Stimulated activated CD4-positive, alpha-beta T cell treated with anti-CD3 and anti-CD28 coated beads, Interleukin-12 subunit alpha, Interleukin-12 subunit beta, amount 100 ng/mL, for 4 hours (primary cell): ENCODE data around the gene TCP11L2.
"Not testable (repeated sequence)": the region's sequence is repeated elsewhere in the genome, so short reads cannot be mapped to it uniquely, and the experiment has no call there.

ENCODE experiments used
- DNase-seq: peaks from one replicate; pipeline ENCODE4 v3.0.0-alpha.2; 2020

TCP11L2 gene

DNA sequence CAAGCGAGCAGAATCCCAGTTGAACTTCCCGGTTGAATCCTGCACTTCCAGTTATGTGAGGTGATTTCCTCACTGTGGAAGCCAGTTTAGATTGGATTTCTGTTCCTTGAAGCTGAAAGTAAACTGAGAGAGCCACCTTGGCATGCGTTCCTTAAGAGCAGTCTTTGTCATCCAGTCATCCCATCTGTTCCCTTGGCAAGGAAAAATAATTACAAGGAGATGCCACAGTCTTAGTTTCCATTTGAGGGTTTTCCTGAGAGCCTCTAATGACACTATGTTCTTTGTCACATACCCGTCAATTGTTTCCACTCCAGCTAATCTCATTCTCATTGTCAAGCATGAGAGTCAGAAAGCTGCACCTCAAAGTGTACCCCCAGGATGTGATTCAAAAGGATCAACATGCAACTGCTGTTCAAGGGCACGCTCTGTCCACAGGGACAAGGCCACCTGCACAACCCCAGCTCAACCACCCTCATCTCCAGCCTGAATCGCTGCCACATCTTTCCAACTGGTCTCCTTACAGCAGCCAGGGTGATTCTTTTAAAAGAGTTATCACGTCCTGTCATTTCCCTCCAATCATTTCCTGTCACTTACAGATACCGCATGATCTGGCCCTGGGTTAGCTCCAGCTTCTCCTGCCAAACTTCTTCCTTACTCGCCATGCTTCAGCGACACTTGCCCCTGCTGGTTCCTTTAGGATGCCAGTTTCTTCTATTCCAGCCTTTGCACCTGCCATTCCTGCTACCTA lies 18.0 kb upstream of the TCP11L2 start:
- DNase-seq = no peak

DNA sequence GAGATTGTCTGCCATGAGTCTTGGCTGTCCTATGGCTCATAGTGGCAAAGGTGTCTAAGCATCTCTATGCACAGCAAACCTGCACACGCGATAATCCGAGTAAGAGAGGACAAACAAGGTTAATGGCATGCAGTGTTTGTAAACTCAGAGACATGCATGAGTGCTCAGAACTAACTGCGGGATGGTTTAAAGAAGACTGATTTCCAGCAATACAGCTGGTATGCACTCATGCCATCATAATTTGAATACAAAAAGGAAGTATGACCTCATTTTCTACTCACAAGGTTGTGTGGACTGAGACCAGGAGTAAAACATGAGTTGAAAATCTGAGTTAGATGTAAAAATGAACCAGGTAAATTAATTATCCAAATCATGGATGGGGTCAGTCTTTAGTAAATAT lies 16.6 kb upstream of the TCP11L2 start:
- no peak for DNase-seq

DNA sequence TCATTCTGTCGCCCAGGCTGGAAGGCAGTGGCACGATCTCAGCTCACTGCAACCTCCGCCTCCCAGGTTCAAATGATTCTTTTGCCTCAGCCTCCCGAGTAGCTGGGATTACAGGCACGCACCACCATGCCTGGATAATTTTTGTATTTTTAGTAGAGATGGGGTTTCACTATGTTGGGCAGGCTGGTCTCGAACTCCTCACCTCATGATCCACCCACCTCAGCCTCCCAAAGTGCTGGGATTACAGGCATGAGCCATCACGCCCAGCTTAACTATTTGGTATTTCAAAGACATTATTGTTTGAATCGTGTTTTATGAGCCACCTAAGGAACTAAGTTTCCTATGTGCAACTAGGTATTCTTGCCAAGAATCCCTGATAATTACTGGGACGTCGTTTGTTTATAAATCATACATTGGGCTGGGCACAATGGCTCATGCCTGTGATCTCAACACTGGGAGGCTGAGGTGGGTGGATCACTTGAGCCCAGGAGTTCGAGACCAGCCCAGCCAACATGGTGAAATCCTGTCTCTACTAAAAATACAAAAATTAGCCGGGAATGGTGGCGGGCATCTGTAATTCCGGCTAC lies 15.9 kb upstream of the TCP11L2 start:
- not testable (repeated sequence) for DNase-seq

DNA sequence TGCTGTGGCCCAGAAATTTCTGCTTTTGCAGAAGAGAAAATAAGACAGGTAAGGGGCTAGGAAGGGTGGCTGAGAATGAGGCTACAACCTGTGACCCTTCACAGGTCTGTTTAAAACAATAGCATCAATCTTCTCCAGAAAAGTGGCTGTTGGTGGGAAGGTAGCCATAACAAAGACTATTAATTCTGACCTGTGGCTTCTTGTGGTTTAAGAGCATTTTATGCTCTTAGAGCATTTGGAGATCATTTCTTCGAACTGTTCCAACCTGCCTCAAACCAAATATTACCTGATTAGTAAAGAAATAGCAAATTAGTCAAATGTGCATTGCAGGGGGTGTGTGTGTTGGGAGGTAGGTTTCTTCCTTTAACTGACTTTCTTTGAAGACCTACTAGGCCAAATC lies 15.2 kb upstream of the TCP11L2 start:
- DNase-seq = no peak

- DNase-seq = no peak
These were observed 14.4 kb upstream of the TCP11L2 start for GRCh38 chr12:106288101-106288493.

- no peak for DNase-seq
These were observed 13.9 kb upstream of the TCP11L2 start for GRCh38 chr12:106288494-106289195.

GRCh38 chr12:106289196-106289681 lies 13.3 kb upstream of the TCP11L2 start:
- no peak for DNase-seq

- DNase-seq = no peak
These were observed 11.9 kb upstream of the TCP11L2 start for GRCh38 chr12:106290666-106291065.

DNA sequence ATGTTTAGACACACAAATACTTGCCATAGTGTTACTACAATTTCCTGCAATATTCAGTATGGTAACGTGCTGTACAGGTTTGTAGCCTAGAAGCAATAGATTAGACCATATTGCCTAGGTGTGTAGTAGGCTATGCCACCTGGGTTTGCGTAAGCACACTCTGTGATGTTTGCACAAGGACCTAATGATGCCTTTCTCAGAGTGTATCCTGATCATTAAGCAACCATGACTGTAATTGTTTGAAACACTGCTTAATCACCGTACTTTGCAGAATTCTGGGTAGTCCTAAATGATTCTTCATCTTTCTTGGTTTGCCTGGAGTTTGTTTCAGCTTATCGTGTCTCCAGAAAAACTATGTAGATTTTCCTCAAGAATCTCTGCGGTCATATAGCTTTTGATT lies 11.2 kb upstream of the TCP11L2 start:
- DNase-seq = no peak

- no peak for DNase-seq
These were observed 10.2 kb upstream of the TCP11L2 start for GRCh38 chr12:106292339-106292738.

- DNase-seq = no peak
These were observed 6.2 kb upstream of the TCP11L2 start for GRCh38 chr12:106296179-106296877.

GRCh38 chr12:106297075-106297474 lies 5.5 kb upstream of the TCP11L2 start:
- DNase-seq = no peak

DNA sequence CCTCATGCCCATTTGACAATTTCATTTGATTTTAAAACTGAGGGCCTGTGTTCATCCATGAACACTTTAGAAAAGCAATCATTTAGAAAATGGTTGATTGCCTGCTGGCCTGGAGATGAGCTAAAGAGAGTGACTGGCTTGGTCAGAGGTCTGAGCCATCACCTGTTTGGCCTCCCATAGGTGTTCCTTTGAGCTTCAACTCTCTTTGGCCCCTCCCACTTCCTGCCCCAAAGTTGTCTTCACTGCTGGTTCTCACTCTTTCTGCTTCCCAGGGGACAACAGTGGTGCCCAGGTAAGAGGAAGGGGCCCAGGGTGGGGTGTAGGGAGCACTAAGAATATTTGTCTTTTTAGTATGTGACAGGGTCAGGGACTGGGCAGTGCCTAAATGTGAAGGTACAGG lies 4.9 kb upstream of the TCP11L2 start:
- DNase-seq = no peak

- DNase-seq = no peak
These were observed 3.2 kb upstream of the TCP11L2 start for GRCh38 chr12:106299202-106299774.

GRCh38 chr12:106300761-106301160 lies 1.8 kb upstream of the TCP11L2 start:
- DNase-seq = no peak

GRCh38 chr12:106301241-106301610 lies 1.3 kb upstream of the TCP11L2 start:
- no peak for DNase-seq

DNA sequence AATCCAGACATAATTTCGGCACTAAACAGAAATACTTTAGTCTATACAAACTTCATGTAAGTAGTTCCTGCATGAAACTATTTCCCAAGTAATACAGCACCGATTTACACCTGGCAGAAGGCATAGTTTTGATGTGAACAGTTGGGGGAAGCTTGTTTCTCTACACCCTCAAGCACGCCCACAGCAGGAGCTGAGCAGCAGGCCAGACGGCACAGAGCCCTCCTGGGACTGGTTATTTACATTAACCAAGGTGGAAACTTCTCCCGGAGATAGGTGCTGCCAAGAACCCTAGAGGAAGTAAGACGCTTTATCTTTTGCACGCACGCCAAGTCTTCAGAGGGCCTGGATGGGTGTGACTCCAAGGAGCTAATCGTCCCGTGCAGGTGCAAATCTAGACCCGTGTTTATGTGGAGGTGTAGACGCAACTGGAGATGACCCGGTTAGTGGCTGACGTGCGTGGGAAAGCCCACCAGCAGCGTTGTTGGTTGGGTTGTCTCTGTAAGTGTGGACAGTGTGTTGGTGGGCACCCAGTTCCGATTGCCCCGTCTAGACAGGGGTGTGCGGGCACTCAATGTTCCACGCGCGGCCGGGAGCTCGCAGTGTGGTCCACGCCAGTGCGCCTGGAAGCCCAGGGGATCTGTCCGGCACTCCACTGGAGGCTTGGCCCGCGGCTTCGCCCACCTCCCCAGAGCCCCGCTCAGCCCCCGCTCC lies 767 bp upstream of the TCP11L2 start:
- DNase-seq = peak; percentile 32

DNA sequence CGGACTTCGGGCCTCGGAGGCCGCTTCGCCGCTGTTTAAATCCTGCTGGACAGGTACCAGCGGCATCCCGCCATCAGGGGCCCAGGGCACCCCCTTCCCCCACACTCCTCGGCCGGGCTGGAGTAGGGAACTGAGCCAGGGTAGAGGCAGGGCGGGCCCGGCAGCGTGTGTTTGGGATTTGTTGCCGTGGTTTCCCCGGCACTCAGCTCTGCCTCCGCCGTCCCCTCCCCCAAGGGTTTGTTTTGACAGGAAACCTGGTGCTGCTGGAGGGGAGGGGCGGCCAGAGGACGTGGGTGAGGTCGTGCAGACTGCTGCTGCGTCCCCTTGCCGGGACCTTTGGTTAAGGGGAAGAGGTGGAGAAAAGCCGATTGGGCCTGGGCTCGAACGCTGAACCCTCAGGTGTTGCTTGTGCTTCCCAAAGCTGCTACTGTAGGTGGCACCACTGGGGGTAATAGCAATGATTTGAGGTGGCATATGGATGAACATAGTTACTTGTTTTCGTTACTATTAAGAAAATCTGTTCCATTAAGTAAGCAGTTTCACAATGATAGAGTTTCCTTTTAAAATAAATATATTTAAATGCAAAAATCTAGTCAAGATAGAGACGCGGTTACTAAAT lies 778 bp downstream of the TCP11L2 start:
- DNase-seq = peak; percentile 60

DNA sequence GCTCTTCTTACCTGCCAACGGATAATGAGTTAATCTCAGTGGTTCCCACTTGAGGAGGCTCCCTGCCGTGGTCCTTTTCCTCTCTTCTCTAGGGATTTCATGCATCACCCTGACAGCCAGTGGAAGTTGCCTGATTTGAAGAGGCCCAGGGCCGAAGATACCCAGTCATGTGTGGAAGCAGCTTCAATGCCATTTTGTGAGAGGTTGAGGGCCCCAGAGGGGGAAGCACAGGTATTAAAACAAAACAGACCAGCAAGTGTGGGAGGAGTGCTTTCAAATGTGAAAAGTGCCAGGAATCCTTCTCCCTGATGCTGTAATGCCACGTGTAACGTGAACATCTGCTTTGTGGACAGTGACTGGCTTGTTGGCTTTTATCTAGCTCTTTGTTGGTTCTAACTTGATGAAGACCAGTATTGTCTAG lies 1.5 kb downstream of the TCP11L2 start:
- no peak for DNase-seq

DNA sequence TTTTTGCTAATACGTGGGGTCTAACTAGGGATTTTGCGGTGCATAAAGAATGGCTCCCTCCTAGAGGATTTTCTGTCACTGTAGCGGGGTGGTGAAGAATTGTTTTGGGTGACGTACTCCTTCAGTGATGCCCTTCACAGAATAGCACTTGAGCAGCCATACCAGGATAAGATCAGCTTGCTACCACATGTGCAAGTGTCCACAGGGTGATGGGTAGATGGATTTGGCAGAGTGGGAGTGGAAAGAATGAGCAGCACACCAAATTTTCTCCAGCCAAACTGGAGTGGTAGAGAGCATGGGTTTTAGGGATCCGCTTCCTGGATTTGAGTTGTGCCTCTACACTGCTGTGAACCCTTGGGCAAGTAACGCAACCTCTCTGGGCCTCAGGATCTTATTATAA lies 2.3 kb downstream of the TCP11L2 start:
- DNase-seq = no peak

- DNase-seq = no peak
These were observed 2.8 kb downstream of the TCP11L2 start for GRCh38 chr12:106305376-106305775.

GRCh38 chr12:106307181-106307580 lies 4.6 kb downstream of the TCP11L2 start:
- DNase-seq = no peak
